ENCODE measurements around the gene WDR64.
"Not testable (repeated sequence)": the region's sequence is repeated elsewhere in the genome, so short reads cannot be mapped to it uniquely, and the experiment has no call there.

Gene WDR64

GRCh38 chr1:241749041-241749944, 97.2 kb downstream of the WDR64 start:
- DNase-seq: no peak

GRCh38 chr1:241749945-241750695, 98.0 kb downstream of the WDR64 start:
- DNase-seq: no peak

- DNase-seq: no peak
Measured at GRCh38 chr1:241751524-241751923, 99.4 kb downstream of the WDR64 start.

- DNase-seq: peak; percentile 39
Measured at GRCh38 chr1:241762713-241763339, 110.7 kb downstream of the WDR64 start.

- DNase-seq: no peak
Measured at GRCh38 chr1:241765390-241765789, 113.3 kb downstream of the WDR64 start.

GRCh38 chr1:241767737-241768136, 115.7 kb downstream of the WDR64 start:
- no peak for DNase-seq

- DNase-seq: no peak
Measured at GRCh38 chr1:241770115-241770514, 118.0 kb downstream of the WDR64 start.

GRCh38 chr1:241771117-241771516, 119.0 kb downstream of the WDR64 start:
- DNase-seq: no peak

- DNase-seq: no peak
Measured at GRCh38 chr1:241772932-241773500, 120.9 kb downstream of the WDR64 start.

- no peak for DNase-seq
Measured at GRCh38 chr1:241773991-241774390, 121.9 kb downstream of the WDR64 start.

- DNase-seq: no peak
Measured at GRCh38 chr1:241775021-241775420, 122.9 kb downstream of the WDR64 start.

- DNase-seq: no peak
Measured at GRCh38 chr1:241776911-241777310, 124.8 kb downstream of the WDR64 start.

- DNase-seq: no peak
Measured at GRCh38 chr1:241778117-241778516, 126.0 kb downstream of the WDR64 start.

GRCh38 chr1:241779897-241780296, 127.8 kb downstream of the WDR64 start:
- no peak for DNase-seq

GRCh38 chr1:241782396-241782795, 130.3 kb downstream of the WDR64 start:
- DNase-seq: no peak

- DNase-seq: no peak
Measured at GRCh38 chr1:241787691-241788090, 135.6 kb downstream of the WDR64 start.

GRCh38 chr1:241789061-241789460, 137.0 kb downstream of the WDR64 start:
- no peak for DNase-seq

GRCh38 chr1:241799416-241799815, 147.3 kb downstream of the WDR64 start:
- DNase-seq: peak; percentile 76

GRCh38 chr1:241800640-241801039, 148.6 kb downstream of the WDR64 start:
- no peak for DNase-seq

- no peak for DNase-seq
Measured at GRCh38 chr1:241802863-241803262, 150.8 kb downstream of the WDR64 start.

- DNase-seq: not testable (repeated sequence)
Measured at GRCh38 chr1:241804706-241805105, 152.6 kb downstream of the WDR64 start.

GRCh38 chr1:241808265-241808664, 156.2 kb downstream of the WDR64 start:
- no peak for DNase-seq

- no peak for DNase-seq
Measured at GRCh38 chr1:241810769-241811405, 158.8 kb downstream of the WDR64 start.
